Activated CD8-positive, alpha-beta memory T cell treated with anti-CD3 and anti-CD28 coated beads for 1 hour (primary cell): ENCODE measurements around the gene ERICH6.
"Not testable (repeated sequence)": the region's sequence is repeated elsewhere in the genome, so short reads cannot be mapped to it uniquely, and the experiment has no call there.

Experiments
- DNase-seq, 2 donors: peaks; one replicate each; pipeline ENCODE4 v3.0.0-alpha.2; 2020; ENCODE audit warnings: low read depth in 1 of 2; ENCODE audit errors: extremely low read depth in 1 of 2

ERICH6 gene

GRCh38 chr3:150687613-150688012, 16.1 kb downstream of the ERICH6 start:
- no peak for DNase-seq

GRCh38 chr3:150682824-150683223, 20.9 kb downstream of the ERICH6 start:
- no peak for DNase-seq

DNA sequence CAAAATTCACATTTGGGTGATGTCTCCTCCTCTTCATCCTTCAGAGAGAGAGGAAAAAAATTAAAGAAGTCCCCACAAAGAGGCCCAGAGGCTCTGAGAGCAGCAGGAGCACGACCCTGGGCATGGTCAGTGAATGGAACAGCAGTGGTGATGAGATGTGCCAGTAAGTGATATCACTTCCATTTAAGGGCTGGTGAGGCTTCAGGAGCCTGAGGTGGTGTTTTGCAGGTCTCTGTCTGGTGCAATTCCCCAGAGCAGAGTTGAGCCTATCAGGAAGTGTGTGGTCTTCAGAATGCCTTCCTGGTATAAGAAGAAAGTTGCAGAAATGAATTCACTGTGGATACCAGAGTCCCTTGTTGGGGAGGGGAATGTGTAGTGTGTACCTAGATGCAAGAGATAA, 21.4 kb downstream of the ERICH6 start:
- DNase-seq, result no peak

DNA sequence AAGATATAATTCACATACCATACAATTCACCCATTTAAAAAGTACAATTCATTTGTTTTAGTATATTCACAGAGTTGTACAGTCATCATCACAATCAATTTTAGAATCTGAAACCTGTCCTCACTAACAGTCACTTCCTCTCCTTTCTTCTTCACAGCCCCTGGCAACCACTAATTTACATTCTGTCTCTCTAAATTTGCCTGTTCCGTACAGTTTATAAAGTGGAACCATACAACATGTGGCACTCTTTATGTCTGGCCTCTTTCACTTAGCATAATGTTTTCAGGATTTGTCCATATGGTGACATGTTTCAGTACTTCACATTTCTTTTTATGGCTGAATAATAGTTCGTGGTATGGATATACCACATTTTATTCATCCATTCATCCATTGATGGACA, 22.7 kb downstream of the ERICH6 start:
- no peak for DNase-seq

GRCh38 chr3:150680562-150680961, 23.2 kb downstream of the ERICH6 start:
- no peak for DNase-seq

GRCh38 chr3:150675587-150675986, 28.1 kb downstream of the ERICH6 start:
- no peak for DNase-seq

GRCh38 chr3:150673966-150674365, 29.8 kb downstream of the ERICH6 start:
- no peak for DNase-seq

GRCh38 chr3:150666167-150666566, 37.6 kb downstream of the ERICH6 start:
- DNase-seq, result no peak

- no peak for DNase-seq
Measured at GRCh38 chr3:150663461-150663860, 40.3 kb downstream of the ERICH6 start.

- DNase-seq, result no peak
Measured at GRCh38 chr3:150662410-150663200, 41.1 kb downstream of the ERICH6 start.

GRCh38 chr3:150656316-150656715, 47.4 kb downstream of the ERICH6 start:
- no peak for DNase-seq

DNA sequence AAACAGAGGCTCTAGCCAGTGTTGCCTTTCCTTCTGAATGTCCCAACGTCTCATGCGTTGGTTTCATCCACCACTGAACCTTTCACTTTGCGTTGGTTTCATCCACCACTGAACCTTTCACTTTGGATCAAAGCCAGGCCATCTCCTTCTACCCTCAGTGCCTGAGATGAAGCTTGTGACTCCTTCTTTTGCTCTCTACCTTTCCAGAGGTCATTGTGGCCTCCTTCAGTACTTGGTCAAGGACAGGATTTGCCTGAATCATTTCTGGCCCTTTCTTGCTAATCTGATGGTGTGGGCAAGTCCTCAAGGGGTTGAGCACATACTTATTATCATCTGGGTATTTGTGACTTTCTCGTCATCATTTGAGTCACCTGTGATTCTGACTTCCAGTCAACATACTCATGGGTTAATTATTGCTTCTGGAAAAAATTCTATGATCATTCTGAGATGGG, 50.6 kb downstream of the ERICH6 start:
- DNase-seq, result no peak

DNA sequence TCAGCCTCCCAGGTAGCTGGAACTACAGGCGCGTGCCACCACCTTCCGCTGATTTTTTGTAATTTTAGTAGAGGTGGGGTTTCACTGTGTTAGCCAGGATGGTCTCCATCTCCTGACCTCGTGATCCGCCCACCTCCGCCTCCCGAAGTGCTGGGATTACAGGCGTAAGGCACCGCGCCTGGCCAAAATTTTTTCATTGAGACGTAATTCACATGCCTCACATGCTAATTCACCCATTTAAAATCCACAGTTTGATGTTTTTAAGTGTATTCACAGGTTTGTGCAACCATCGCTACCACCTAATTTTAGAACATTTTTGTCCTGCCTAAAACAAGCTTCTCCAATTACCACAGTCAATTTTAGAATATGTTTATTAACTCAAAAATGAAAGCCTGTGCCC, 63.5 kb downstream of the ERICH6 start:
- no peak for DNase-seq

DNA sequence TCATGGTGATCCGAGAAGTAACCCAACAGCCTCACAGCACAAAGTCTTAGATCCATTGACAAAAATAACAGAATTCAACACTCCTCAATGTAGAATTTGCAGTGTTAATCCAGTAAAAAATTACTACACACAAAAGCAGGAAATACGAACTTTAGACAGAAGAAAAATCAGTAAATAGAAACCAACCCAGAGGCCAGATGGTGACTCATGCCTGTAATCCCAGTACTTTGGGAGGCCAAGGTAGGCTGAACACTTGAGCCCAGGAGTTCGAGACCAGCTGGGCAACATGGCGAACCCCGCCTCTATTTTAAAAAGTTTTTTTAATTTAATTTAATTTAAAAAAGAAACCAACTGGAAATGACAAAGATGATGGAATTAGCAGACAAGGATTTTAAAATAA, 64.5 kb downstream of the ERICH6 start:
- no peak for DNase-seq

- no peak for DNase-seq
Measured at GRCh38 chr3:150636258-150636657, 67.5 kb downstream of the ERICH6 start.

- DNase-seq, result no peak
Measured at GRCh38 chr3:150635526-150635925, 68.2 kb downstream of the ERICH6 start.

DNA sequence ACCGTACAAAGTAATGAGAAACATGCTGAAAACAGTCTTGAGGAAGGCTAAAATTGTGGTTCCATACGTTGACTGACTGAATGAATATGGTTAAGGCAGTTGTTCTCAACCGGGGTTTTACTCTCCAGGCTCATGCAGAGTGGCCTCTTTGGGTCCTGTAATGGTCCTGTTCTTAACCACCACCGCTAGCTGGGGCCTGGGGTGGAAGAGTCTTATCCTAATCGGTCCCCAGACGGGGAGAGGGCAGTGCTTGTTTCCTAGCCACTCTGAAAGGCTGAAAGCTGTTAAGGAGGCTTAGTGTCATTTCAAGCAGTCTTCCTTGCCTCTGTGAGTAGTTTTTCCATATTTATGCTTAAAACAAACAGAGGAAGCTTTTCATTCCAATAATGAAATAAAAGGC, 68.6 kb downstream of the ERICH6 start:
- DNase-seq, result no peak

GRCh38 chr3:150631515-150632221, 72.1 kb downstream of the ERICH6 start:
- DNase-seq, result no peak

DNA sequence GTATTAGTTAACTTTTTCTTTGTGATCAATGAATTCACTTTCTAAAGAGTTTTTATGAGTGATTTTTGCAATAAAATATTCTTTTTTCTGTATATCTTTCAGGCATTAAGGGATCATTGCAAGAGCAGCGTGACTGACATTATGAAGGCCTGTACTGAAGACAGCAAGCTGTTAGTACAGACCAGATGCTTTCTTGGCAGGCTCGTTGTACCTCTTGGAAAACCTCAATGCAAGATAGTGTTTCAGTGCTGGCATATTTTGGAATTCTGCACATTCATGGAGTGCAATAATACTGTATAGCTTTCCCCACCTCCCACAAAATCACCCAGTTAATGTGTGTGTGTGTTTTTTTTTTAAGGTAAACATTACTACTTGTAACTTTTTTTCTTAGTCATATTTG, 76.2 kb downstream of the ERICH6 start:
- no peak for DNase-seq

- DNase-seq, result no peak
Measured at GRCh38 chr3:150626148-150626930, 77.4 kb downstream of the ERICH6 start.

GRCh38 chr3:150623945-150624344, 79.8 kb downstream of the ERICH6 start:
- no peak for DNase-seq

DNA sequence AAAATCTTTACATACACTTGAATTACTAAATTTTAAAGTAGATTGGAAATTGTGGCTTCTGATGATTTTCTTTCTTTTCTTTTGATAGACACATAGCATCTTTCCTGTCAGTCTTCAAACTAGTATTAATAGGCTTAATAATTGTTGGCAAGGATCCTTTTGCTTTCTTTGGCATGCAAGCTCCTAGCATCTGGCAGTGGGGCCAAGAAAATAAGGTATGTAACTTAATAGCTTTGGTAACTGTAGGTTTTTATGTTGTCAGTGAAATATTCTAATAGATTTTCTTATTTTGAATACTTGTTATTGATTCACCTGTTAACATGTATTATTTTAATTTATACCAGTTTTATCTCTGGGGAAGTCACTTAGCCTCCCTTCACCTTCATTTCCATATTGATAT, 80.8 kb downstream of the ERICH6 start:
- not testable (repeated sequence) for DNase-seq
